NCI-H526 treated with DMSO at 0.1 percent for 48 hours (cell line): ENCODE data around the gene HOXB1.
"Not testable (repeated sequence)": the region's sequence is repeated elsewhere in the genome, so short reads cannot be mapped to it uniquely, and the experiment has no call there.

ENCODE experiments used
- DNase-seq: peaks from one replicate; lab custom pipeline; 2025; lab: John Stamatoyannopoulos, UW

HOXB1 gene

GRCh38 chr17:48543107-48543853 lies 12.5 kb upstream of the HOXB1 start:
- no peak for DNase-seq

GRCh38 chr17:48542698-48543106 lies 11.9 kb upstream of the HOXB1 start:
- DNase-seq: no peak

DNA sequence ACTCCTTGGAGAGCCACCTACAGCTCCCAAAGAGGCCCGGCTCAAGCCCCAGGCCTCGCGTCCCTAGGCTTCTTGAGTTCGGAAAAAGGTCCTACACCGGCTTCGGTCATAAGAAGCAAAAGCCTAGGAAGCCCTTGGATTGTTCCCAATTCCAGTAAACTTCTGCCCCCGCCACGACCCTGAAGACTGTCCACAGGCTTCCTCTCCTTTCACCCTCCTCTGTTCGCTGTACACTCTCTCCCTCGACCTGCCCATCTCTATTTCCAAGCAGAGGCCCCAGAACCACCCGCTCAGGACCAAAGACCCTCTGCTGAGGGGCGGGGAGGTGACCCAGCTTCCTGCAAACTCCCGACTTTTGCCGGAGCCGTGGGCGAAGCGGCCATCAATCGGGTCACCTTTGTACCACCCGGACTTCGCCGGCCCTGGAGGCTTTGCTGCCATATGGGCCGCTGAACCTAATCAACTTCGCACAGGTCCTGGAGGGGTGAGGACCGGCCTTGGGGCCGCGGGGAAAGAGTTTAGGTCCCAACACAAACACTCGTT lies 11.4 kb upstream of the HOXB1 start:
- no peak for DNase-seq

DNA sequence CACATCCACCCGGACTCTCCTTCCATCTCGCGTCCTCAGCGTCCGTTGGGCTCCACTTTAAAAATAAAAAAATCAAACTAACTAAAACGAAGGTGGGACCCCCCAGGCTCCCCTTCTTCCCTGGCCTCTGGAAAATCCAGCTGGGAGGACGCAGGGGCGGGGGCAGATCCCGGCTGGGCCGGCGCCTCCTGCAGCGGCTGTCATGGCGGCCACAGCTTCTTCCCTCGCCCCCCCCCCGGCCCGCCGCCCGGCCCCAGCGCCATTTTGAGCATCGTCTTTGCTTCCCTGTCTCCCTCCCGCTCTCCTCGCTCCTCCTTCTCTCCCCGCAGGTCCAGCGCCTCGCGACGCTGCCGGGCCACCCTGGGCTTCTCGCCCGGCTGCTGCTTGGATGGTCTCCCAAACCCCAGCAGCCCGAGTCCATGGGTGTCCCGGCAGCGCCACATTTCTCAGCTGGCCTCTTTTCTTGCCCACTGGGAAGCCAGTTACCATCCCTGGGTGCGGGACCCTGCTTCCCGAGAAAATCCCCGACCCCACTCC lies 10.8 kb upstream of the HOXB1 start:
- no peak for DNase-seq

GRCh38 chr17:48541036-48541576 lies 10.3 kb upstream of the HOXB1 start:
- no peak for DNase-seq

- no peak for DNase-seq
Observed at GRCh38 chr17:48540213-48540612, 9.4 kb upstream of the HOXB1 start.

GRCh38 chr17:48539177-48539576 lies 8.4 kb upstream of the HOXB1 start:
- no peak for DNase-seq

GRCh38 chr17:48537316-48537715 lies 6.5 kb upstream of the HOXB1 start:
- no peak for DNase-seq

DNA sequence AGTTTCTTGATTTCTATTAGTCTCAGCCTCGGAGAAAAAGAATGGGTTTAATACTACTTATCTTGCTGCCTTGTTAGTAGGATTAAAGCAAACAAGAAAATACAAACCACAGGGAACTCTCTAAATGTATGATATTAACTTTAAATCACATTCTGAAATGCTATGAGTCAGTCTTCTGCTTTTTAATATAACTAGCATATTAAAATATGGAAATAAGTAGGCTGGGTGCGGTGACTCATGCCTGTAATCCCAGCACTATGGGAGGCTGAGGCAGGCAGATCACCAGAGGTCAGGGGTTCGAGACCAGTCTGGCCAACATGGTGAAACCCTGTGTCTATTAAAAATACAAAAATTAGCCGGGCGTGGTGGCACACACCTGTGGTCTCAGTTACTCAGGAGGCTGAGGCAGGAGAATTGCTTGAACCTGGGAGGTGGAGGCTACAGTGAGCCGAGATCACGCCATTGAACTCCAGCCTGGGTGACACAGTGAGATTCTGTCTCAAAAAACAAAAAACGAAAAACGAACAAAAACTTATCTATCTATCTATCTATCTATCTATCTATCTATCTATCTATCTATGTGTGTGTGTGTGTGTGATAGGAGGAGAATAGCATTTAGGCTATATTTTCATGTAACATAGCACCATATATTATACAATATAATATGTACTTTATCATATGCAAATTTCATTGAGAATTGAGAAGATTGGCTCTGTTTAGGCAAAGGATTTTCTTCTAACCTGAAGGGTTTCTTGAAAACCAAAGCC lies 5.2 kb upstream of the HOXB1 start:
- DNase-seq: not testable (repeated sequence)

DNA sequence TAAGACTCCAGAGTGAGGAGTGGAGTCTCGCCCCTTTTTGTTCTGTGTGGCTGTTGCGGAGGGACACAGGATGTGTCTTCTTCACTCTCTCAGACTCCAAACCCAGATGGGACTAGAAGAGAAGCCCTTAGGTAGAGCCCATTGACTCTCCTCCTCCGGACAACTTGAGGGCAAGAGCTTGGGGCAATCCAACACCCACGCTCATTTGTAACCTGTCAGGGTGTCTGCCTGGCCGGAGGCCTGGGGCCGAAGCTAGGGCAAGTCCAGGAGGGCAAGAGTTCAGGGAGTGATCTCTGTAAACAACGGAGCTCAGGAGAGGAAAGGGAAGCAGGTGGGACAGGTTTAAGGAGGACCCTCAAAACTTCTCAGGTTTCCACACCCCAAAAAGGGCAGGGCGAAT lies 1.4 kb upstream of the HOXB1 start:
- no peak for DNase-seq

DNA sequence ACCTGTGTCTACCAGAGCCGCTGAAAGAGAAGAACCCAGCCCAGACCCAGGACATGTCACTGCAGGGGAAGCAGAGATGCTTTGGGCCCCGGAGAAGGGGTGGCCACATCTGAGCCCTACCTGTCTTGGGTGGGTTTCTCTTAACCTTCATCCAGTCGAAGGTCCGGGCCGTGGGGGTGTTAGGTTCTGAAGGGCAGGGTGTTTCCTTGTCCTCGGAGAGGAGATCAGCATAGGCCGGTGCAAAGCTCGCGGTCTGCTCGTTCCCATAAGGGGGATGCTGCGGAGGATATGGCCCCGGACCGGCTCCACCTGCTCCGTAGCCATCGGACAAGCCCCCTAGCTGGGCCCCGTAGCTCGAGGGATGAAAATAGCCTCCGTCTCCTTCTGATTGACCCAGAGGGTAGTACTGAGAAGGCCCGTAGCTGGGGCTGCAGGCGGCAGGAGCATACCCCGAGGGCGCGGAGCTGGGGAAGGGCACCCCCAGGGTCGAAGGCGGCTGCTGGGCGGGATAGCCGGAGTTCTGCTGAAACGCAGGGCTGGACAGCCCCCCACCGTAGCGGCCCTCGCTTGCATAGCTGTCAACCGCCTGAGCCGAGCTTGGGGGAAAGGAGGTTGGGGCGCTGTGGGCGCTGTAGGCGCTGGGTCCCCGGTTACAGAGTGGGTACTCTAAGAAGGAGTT lies 464 bp downstream of the HOXB1 start:
- no peak for DNase-seq

DNA sequence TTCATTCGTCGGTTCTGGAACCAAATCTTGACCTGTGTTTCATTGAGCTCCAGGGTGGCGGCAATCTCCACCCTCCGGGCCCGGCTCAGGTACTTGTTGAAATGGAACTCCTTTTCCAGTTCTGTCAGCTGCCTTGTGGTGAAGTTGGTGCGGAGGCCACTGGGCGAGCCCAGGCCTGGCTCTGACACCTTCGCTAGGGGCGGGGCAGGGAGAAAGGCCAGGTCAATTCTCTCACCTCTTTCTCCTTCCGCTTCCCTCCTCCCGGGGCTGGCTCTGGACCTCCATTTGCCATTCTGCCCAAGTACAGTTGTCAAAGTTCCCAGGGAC lies 1.2 kb downstream of the HOXB1 start:
- no peak for DNase-seq

- no peak for DNase-seq
Observed at GRCh38 chr17:48528936-48529682, 1.7 kb downstream of the HOXB1 start.

GRCh38 chr17:48528153-48528935 lies 2.5 kb downstream of the HOXB1 start:
- DNase-seq: no peak

DNA sequence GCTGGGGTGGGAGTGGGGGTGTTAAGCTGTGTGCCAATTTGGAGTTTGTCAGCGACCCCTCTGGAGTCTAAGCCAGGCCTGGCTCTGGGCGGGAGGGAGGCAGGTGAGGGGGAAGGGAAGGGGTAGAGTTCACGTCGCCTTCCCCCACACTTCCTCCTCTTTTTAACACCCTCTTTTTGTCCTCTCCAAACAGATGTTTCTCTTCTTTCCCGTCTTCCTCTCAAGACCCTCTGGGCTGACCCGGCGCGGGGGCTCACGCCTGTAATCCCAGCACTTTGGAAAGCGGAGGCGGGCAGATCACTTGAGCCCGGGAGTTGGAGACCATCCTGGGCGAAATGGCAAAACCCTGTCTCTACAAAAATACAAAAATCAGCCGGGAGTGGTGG lies 3.3 kb downstream of the HOXB1 start:
- DNase-seq: no peak

DNA sequence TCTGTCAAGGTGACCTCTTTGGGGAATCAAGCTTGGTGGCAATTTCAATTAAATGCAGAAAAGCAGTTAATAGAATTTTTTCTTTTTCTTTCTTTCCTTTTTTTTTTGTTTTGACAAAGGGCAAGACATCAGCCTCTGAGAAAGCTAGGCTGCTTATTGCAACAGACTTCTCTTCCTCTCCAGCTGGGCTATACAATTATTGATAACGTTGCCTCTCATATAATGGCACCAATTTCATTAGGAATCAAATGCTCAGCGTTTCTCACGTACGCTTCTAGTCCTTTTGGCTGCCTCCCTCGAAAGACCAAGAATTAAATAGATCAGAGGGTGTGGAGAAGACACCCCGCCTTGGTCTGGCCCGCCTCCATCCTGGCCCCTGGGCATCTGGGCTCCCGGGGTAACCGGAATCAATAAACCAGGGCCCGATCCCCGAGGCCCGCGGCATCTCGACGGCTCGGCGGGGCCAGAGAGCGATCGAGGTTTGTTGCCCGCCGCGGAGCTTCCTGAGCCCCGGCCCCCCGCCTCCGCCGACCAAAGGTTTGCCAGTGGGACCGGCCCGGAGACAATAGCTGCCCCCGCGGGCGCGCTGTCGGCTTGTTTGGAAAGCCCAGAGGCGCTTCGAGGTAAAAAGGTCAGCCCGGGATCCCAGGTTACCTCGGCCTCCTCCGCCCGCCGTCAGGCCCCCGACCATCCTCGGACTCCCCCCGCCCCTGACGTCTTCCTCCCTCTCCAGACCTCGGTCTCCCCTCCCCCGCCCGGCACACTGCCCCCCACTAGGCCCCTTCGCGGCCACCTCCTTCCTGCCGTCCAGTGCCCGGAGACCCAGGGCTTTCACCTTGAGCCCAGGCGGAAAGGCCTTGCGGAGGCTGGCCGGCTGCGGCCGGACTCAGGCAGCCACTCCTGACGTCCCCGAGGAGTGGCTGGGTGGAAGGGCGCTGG lies 3.9 kb downstream of the HOXB1 start:
- no peak for DNase-seq

GRCh38 chr17:48523010-48523409 lies 7.8 kb downstream of the HOXB1 start:
- no peak for DNase-seq

GRCh38 chr17:48522031-48522653 lies 8.7 kb downstream of the HOXB1 start:
- DNase-seq: no peak

- DNase-seq: no peak
Observed at GRCh38 chr17:48520631-48521079, 10.2 kb downstream of the HOXB1 start.
